SK-N-MC (cell line): Measurements from ENCODE around the gene TBC1D22A.

ENCODE experiments used
- DNase-seq: peaks from one replicate; pipeline ENCODE4 v3.0.0-alpha.2; 2011; ENCODE audit warnings: low read depth, low spot score
- H3K27ac ChIP-seq: fragments of 200-600 bp; sonication (generic); 2 replicates; pipeline ENCODE4 v1.5.1; 2016; ENCODE audit warnings: mixed run types
- H3K36me3 ChIP-seq: fragments of 200-600 bp; sonication (generic); 2 replicates; pipeline ENCODE4 v1.6.1; 2017; ENCODE audit warnings: antibody characterized with exemption, low read length, mixed read lengths; ENCODE audit not compliant: insufficient read depth
- H3K4me3 ChIP-seq: fragments of 200-600 bp; sonication (generic); 2 replicates; pipeline ENCODE4 v1.5.1; 2016
- H3K9ac ChIP-seq: fragments of 200-600 bp; sonication (generic); 2 replicates; pipeline ENCODE4 v1.8.0; 2017; ENCODE audit warnings: mixed run types, mixed read lengths; ENCODE audit not compliant: insufficient read length
- H3K9me3 ChIP-seq: fragments of 200-600 bp; sonication (generic); 2 replicates; pipeline ENCODE4 v1.6.1; 2017; ENCODE audit warnings: low read depth, mild to moderate bottlenecking, antibody characterized with exemption, low read length, moderate library complexity, mixed read lengths
- EZH2 ChIP-seq: fragments of 200-600 bp; sonication (generic); IDR thresholded peaks from one replicate; pipeline ENCODE4 v1.6.1; 2017; ENCODE audit warnings: antibody characterized with exemption
- FOXP2 ChIP-seq: optimal IDR thresholded peaks from 2 replicates; pipeline ENCODE3; 2011; ENCODE audit warnings: mild to moderate bottlenecking, moderate library complexity; ENCODE audit not compliant: insufficient read depth; ENCODE audit errors: extremely low read length, control extremely low read depth
- POLR2AphosphoS5 ChIP-seq: IDR thresholded peaks from 2 replicates; pipeline ENCODE4 v1.6.1; 2012; ENCODE audit warnings: mild to moderate bottlenecking, low read depth, low read length, borderline replicate concordance

TBC1D22A gene

DNA sequence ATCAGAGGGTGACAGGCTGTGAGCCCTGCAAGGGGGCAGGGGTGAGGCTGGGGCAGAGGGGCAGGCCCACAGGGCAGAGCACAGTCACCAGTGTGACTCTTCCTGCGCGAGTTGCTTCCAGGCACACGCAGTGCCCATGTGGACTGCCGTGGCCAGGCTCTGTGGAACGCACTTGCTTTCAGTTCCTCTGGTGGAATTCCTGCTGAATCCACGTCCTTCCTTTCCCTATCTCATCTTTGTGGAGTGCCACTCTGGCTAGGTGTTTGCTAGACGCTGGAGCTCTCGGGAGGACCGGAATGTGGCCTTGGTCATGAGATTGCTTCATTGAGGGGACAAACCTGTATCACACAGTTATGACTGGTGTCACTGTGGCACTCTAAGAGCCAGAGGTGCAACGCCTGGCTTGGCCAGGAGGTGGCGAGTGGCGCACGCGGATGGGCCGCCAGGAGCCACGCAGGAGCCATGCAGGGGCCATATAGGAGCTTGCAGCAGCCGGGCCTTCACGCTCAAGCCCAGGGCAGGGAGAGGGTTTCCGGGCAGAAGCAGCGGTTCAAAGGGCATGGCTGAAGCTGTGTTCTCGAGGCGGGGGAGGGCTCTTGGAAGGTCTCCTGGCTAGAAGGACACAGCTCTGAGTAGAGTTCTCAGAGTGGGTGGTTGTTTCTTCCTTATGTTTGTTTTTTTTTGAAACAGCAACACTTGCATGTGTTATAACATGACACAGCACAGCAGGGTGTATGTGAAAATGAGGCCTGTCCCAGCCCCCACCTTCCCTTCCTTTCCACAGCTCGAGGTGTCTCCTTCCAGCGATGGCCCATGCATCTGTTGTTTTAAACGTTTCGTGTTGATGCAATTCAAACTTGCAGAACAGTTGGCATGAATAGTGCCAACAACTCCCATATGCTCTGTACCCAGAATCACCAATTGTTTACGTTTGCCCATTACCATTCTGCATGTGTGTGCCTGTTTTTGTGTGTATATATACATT lies 36.2 kb downstream of the TBC1D22A start:
- Histone ChIP-seq H3K4me3 (no peak overlapping the region), H3K9me3 (no peaks in the 10 kb centered on the region), H3K36me3 (peaks cover 13% of the 10 kb centered on the region; the same call in 1 of the 2 replicates), H3K9ac (no peak overlapping the region), H3K27ac (no peak overlapping the region)
- no peak for DNase-seq
- TF ChIP-seq EZH2 (no peak), FOXP2 (no peak), POLR2AphosphoS5 (no peak)

DNA sequence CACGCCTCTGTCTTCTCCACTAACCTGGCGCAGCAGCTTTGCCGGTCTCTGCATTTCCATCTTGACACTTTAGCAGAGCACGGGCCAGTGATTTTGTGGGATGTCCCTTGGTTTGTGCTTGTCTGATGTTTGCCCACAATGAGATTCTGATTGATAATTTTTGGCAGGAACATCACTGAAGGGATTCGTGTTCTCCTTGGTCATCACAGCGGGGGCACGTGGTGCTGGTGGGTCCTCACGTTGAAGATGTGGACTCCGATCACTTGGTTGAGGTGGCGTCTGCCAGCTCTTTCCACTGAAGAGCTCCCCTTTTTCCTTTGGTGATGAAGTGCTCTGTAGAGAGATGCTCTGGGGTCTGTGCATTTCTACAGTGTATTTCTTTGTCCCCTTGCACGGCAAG lies 37.2 kb downstream of the TBC1D22A start:
- Histone ChIP-seq H3K9me3 (no peaks in the 10 kb centered on the region), H3K4me3 (no peak overlapping the region), H3K36me3 (peaks cover 13% of the 10 kb centered on the region; the same call in 1 of the 2 replicates), H3K9ac (no peak overlapping the region), H3K27ac (no peak overlapping the region)
- TF ChIP-seq EZH2 (no peak), POLR2AphosphoS5 (no peak), FOXP2 (no peak)
- DNase-seq = no peak

DNA sequence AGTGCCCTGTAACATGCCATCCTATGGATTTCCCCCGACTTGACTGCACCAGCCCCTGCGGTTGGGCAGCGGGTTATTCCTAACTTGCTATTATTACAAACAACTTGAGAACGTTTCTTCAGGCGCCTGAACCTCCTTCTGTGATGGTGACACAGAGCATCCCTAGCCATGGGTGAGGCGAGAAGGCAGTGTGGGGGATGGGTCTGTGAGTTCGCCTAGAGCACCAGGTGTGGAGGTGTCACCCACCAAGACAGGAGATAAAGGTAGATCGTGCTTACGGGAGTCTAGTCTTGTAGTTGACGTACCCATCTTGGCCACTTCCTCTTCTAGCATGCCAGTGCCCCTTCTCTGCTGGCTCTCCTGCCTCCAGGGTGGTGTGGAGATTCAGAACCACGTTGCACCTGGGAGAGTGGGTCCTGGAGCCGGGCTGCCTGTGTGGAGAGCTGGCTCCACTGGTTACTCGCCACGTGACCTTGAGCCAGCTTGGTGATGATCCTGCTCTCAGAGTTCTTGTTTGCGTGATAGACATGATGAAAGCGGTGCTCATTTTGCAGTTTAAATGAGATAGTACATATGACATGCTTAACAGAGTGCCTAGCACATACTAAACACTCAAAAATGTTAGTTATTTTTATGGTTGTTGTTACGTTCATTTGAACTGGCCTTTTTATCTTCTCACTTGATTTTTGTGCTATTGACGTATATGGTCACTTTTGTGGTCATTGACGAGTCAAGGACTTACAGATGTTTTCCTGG lies 37.8 kb downstream of the TBC1D22A start:
- no peak overlapping the region for H3K9ac ChIP-seq
- no peaks in the 10 kb centered on the region for H3K9me3 ChIP-seq
- no peak overlapping the region for H3K27ac ChIP-seq
- no peak for TF ChIP-seq EZH2
- TF ChIP-seq POLR2AphosphoS5 = no peak
- TF ChIP-seq FOXP2 = no peak
- peaks cover 13% of the 10 kb centered on the region; the same call in 1 of the 2 replicates for H3K36me3 ChIP-seq
- no peak overlapping the region for H3K4me3 ChIP-seq
- DNase-seq = no peak

DNA sequence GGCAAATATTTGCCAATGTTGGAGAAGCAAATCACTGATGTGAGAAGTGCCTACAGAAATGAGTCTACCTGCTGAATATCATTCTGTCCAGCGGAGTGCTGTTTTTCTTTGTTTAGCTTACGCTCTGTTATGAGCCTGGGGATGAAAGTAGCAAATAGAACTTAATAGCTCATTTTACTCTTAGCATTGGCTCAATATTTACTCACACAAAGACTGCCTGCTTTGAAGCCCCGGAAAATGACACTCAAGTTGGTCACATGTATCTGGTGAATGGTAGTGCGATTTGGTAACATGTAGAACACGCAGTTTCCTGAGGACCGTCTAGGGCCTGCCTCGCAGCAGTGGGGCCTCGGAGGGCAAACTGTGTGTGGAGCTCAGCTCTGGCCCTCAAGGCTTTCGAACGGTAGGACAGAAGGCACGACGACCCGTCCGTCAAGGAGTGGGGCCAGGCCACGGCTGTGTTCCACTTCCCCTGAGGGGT lies 38.9 kb downstream of the TBC1D22A start:
- Histone ChIP-seq H3K9me3 (no peaks in the 10 kb centered on the region), H3K4me3 (no peak overlapping the region), H3K36me3 (peaks cover 13% of the 10 kb centered on the region; the same call in 1 of the 2 replicates), H3K9ac (no peak overlapping the region), H3K27ac (0 out of 2 replicates have a peak overlapping the region, but pooled peaks have one; percentile 10)
- no peak for DNase-seq
- no peak for TF ChIP-seq EZH2
- TF ChIP-seq POLR2AphosphoS5 = no peak
- TF ChIP-seq FOXP2 = no peak

DNA sequence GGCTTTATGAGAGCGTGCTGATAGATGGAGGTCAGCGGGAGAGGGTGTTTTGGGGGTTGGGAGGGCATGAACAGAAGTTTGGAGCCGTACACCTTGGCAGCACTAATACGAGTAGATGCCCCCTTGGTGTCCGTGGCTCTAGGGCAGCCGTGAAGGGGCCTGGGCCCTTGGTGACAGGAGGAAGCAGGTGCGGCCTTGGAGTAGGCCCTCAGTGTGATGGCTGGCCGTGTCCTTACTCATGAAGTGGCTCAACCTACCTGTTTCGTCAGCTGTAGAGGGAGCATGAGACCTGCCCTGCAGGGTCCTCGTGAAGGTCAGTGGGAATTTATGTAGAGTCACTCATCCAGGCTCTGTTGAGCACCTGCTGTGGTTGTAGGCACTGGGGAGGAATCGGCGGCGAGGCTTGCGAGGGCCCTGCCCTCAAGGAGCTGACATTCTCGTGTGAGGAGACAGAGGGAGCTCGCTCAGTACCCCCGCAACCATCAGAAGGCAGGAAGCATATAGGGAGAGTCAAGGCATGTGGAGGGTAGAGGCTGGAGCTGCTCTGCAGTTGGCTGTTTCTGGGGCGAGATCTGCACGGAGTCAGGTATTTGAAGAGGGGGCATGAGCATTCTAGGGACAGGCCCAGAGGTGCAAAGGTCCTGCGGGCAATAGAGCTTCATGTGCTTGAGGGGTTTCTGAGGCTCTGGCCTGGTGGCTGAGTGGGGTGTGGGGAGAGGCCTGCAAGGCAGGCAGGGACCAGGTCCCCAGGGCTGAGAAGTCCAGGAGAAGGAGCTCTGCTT lies 39.6 kb downstream of the TBC1D22A start:
- Histone ChIP-seq H3K27ac (no peak overlapping the region), H3K36me3 (peaks cover 13% of the 10 kb centered on the region; the same call in 1 of the 2 replicates), H3K4me3 (no peak overlapping the region), H3K9ac (no peak overlapping the region), H3K9me3 (no peaks in the 10 kb centered on the region)
- DNase-seq = no peak
- TF ChIP-seq FOXP2 = no peak
- no peak for TF ChIP-seq EZH2
- TF ChIP-seq POLR2AphosphoS5 = no peak

DNA sequence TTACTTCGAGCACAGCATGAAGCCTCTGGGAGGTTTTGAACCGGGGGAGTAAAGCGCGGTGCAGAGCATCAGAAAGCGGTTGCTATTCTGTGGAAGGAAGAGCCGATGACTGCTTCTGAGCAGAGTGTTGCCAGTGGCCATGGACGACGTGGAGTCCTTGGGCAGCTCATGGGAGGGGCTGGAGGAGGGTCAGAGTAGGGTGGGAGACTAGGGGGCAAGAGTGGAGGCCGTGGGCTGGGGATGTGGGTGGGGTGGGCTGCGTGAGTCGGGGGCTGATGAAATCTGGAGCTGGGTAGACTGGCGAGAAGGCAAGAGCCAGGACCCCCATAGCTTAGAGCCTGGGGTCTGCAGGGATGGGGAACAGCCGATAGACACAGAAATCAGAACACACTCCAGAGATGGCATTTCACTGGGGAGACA lies 40.2 kb downstream of the TBC1D22A start:
- no peak for DNase-seq
- TF ChIP-seq POLR2AphosphoS5 (no peak), FOXP2 (no peak), EZH2 (no peak)
- Histone ChIP-seq H3K9me3 (no peaks in the 10 kb centered on the region), H3K27ac (no peak overlapping the region), H3K4me3 (no peak overlapping the region), H3K36me3 (peaks cover 13% of the 10 kb centered on the region; the same call in 1 of the 2 replicates), H3K9ac (no peak overlapping the region)

DNA sequence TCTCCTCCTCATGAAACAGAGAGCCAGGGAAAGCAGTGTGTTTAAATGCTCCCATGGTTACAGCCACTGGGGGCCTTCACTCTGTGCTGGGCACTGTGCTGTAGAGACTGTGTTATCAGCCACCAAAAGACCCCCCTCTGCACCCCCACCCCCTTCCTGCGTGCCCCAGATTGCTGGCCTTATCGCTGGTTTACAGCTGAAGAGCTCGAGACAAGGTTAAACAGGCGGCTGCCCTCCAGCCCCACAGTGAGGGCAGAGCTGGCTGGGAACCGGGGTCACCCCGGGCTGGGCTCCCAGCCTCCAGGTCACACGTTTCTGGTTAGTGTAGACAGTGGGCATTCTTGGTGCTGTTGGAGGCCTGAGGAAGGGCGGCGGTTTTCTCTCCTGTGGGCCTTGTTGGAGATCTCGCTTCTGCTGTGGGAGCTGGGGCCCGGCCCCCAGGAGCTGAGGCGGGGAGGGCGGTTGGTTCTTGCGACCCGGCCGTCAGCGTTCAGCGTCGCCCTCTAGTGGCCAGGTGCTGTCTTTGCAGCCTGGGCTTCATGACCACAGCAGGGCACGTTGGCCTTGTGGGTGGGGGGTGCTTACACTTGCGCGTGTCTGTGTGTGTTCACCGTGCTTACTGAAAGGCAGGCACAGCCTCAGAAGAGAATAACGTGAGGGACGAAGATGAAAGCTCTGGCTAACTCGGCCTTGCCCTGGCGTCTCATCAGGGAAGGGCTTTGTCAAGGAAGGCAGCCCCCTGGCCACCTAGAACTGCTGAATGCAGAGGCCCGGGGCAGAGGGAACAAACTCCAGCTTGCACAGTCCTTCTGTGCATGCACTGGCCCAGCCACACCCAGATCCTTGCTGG lies 40.8 kb downstream of the TBC1D22A start:
- Histone ChIP-seq H3K36me3 (peaks cover 13% of the 10 kb centered on the region; the same call in 1 of the 2 replicates), H3K9me3 (no peaks in the 10 kb centered on the region), H3K27ac (no peak overlapping the region), H3K9ac (no peak overlapping the region), H3K4me3 (no peak overlapping the region)
- TF ChIP-seq POLR2AphosphoS5 (no peak), EZH2 (no peak), FOXP2 (peak; percentile 26)
- no peak for DNase-seq
